ENCODE results near the gene LHPP.

DNA sequence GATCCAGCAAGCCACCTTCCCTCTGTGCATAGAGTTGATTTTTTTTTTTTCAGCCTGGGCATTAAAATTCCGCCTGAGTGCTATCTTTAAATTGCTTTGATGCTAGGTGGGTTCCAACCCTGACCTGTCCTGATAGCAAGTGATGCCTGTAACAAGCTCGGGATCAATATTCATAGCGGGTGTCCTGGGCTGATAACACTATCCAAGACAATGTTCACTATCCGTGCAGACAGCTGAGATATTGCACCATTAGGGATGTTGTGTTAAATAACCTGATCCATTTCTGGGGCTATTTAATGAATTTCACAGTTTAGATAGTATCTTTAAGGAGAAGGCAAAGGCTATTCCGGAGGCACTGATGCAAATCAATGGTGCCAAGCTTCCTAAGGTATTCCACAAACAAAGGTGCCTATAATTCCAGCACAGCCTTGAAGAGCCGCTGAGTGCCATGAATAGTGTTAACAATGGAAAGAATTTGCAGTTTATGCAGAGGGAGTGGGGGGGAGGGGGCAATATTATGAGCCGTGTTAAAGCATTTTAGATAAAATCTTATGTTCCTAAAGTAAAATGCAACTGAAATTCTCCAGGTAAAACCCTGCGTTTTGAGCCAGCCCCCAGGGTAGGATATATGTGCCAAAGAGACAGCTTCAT lies 7.5 kb upstream of the LHPP start:
- TF ChIP-seq POLR2A (IDR thresholded peaks at IDR 0.05) (no peak), CTCF (IDR thresholded peaks at IDR 0.05) (no peak)
